ENCODE data around the gene TRIM63. TPM values are rescaled to one million over a fixed set of nuclear protein-coding genes. Genes with fewer than 3 reads are reported as not detected.
A peak's percentile ranks its signal among the peaks of the same experiment; 100 is the strongest.

Gene TRIM63
- total and polyA plus RNA-seq, 9 of the 15 experiments (the other 6 are each of a cell fraction or from before 2014, with no cell fraction given), result 0.08 to 0.57 (median 0.36) TPM

DNA sequence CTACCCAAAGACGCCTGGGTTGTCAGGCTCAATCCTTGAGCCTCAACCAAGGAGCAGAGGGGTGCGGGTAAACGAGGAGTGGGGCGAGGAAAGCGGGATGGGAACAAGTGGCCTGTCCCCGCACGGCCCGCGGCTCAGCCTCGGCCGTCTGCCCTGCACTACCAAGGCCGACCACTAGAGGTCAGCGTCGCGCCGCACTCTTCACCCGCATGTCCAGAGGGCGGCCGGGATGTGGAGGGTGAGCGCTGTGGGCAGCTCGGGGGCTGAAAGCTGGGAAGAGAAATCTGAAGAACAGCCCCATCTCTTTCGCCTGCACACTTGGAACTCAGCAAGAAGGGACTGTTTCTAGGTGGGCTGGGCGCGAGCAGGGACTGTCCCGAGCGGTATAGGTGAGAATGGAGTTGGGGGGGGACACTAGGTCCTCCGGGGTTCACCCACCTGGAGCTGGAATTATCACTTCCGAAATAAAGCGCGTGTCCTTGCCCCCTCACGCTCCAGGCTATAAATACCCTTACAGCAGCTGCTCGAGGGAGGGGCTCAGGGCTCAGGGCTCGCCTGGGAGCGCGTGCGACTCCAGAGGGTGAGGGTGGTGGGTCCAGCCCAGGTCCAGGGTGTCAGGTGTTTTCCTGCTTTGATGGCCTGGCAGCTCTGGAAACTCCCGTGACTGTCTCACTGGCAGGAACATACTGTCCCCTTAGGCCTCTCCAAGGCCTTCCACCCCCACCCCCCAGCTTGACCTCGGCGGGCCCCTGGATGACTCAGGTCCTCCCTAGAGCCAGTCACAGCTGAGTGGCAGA lies 31.3 kb downstream of the TRIM63 start (continued):
- no peak for TF ChIP-seq ZNF175 (CRISPR knock-in tag; IDR thresholded peaks at IDR 0.05; ENCODE audit: low read depth)
- TF ChIP-seq HSF4 (CRISPR knock-in tag; IDR thresholded peaks at IDR 0.05; ENCODE audit: borderline replicate concordance), result no peak
- TF ChIP-seq SRSF9 (IDR thresholded peaks at IDR 0.05; ENCODE audit: borderline replicate concordance, low read depth, low read length), result no peak
- TF ChIP-seq PHB2 (IDR thresholded peaks at IDR 0.05; ENCODE audit: low read depth), result no peak
- no peak for TF ChIP-seq ZNF239 (CRISPR knock-in tag; IDR thresholded peaks at IDR 0.05)
- TF ChIP-seq ZNF311 (CRISPR knock-in tag; IDR thresholded peaks at IDR 0.05), result no peak
- TF ChIP-seq ETV5 (CRISPR knock-in tag; IDR thresholded peaks at IDR 0.05; ENCODE audit: low read depth), result no peak
- TF ChIP-seq ZNF184 (CRISPR knock-in tag; IDR thresholded peaks at IDR 0.05), result no peak
- TF ChIP-seq ZNF830 (CRISPR knock-in tag; IDR thresholded peaks at IDR 0.05), result no peak
- TF ChIP-seq ZNF696 (CRISPR knock-in tag; conservative IDR thresholded peaks at IDR 0.05), result no peak
- no peak for TF ChIP-seq POLR2AphosphoS5 (IDR thresholded peaks at IDR 0.05; ENCODE audit: control insufficient read depth, insufficient read depth, low read depth, low read length)
- TF ChIP-seq, protein P1, sequence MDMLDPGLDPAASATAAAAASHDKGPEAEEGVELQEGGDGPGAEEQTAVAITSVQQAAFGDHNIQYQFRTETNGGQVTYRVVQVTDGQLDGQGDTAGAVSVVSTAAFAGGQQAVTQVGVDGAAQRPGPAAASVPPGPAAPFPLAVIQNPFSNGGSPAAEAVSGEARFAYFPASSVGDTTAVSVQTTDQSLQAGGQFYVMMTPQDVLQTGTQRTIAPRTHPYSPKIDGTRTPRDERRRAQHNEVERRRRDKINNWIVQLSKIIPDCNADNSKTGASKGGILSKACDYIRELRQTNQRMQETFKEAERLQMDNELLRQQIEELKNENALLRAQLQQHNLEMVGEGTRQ (CRISPR knock-in tag; IDR thresholded peaks at IDR 0.05), result no peak
- no peak for TF ChIP-seq ZNF77 (CRISPR knock-in tag; IDR thresholded peaks at IDR 0.05)
- TF ChIP-seq, protein P2, sequence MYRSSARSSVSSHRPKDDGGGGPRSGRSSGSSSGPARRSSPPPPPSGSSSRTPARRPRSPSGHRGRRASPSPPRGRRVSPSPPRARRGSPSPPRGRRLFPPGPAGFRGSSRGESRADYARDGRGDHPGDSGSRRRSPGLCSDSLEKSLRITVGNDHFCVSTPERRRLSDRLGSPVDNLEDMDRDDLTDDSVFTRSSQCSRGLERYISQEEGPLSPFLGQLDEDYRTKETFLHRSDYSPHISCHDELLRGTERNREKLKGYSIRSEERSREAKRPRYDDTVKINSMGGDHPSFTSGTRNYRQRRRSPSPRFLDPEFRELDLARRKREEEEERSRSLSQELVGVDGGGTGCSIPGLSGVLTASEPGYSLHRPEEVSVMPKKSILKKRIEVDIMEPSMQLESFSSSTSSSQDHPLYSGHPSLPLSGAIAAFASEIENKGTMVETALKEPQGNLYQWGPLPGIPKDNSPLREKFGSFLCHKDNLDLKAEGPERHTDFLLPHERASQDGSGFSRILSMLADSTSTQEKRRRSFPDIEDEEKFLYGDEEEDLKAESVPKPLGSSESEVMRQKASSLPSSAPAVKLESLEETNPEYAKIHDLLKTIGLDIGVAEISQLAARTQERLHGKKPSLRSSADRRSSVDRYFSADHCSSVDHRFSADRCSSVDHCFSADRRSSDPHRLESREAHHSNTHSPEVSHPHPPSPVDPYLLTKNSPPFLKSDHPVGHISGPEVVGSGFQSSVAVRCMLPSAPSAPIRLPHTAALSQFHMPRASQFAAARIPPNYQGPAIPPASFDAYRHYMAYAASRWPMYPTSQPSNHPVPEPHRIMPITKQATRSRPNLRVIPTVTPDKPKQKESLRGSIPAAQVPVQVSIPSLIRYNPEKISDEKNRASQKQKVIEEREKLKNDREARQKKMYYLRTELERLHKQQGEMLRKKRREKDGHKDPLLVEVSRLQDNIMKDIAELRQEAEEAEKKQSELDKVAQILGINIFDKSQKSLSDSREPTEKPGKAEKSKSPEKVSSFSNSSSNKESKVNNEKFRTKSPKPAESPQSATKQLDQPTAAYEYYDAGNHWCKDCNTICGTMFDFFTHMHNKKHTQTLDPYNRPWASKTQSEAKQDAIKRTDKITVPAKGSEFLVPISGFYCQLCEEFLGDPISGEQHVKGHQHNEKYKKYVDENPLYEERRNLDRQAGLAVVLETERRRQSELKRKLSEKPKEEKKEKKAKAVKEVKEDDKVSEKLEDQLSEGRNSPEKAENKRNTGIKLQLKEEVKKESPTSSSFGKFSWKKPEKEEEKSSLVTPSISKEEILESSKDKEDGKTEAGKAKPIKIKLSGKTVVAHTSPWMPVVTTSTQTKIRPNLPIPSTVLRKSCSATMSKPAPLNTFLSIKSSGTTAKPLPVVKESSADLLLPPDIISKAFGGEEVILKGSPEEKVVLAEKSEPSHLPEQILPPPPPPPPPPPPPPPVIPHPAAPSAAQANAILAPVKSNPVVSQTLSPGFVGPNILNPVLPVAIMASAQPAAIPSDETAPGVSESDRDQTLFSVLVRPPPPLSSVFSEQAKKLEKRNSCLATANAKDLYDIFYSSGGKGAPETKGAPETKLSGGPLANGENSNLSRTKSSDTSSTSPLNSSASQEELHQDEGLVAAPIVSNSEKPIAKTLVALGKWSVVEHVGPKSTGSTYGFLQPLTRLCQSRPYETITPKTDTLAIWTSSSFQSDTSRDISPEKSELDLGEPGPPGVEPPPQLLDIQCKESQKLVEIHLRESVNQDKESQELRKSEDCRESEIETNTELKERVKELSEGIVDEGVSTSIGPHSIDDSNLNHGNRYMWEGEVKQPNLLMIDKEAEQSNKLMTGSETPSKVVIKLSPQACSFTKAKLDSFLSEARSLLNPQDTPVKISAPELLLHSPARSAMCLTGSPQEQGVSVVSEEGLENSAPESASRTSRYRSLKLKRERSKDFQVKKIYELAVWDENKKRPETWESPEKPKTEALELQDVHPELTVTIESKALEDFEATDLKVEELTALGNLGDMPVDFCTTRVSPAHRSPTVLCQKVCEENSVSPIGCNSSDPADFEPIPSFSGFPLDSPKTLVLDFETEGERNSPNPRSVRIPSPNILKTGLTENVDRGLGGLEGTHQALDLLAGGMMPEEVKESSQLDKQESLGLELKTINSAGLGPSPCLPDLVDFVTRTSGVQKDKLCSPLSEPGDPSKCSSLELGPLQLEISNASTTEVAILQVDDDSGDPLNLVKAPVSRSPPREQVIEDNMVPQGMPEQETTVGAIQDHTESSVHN (IDR thresholded peaks at IDR 0.05; ENCODE audit: borderline replicate concordance in 1 of 2, low read depth in 1 of 2), result no peak
- TF ChIP-seq KLF6 (CRISPR knock-in tag; IDR thresholded peaks at IDR 0.05; ENCODE audit: borderline replicate concordance), result no peak
- no peak for TF ChIP-seq ZNF41 (CRISPR knock-in tag; conservative IDR thresholded peaks at IDR 0.05)
- TF ChIP-seq MED1 (CRISPR knock-in tag; IDR thresholded peaks at IDR 0.05; ENCODE audit: borderline replicate concordance), result no peak
- TF ChIP-seq ZNF263 (CRISPR knock-in tag; IDR thresholded peaks at IDR 0.05; ENCODE audit: borderline replicate concordance), result 0 out of 2 replicates have a peak, but pooled peaks have one; percentile 17
